ENCODE data around the gene ADAMTS10. TPM values are rescaled to one million over a fixed set of nuclear protein-coding genes. Genes with fewer than 3 reads are reported as not detected.

The ADAMTS10 gene
- total and polyA plus RNA-seq, 2 donors (not counting 3 experiments of a cell fraction or from before 2014, with no cell fraction given) = 15.8 to 17.4 TPM

- H3K27ac ChIP-seq (ENCODE audit: insufficient read depth, low read depth, low read length) = no peak overlapping the region
- no peak overlapping the region for H3K4me2 ChIP-seq (ENCODE audit: insufficient read depth, low read length)
- H2AFZ ChIP-seq (ENCODE audit: low read depth, low read length) = no peak overlapping the region
- ChIA-PET CTCF (interaction anchor here (0.5 to 1.2 kb wide), 6 partner anchors 12 to 1269 kb away, joined by 3 to 7 read pairs (median 3); no protein-coding TSS in a partner anchor), POLR2A (no interaction called here)
- no peak for TF ChIP-seq JUN (IDR thresholded peaks at IDR 0.05; ENCODE audit: borderline replicate concordance, insufficient read depth, insufficient read length, low read depth)
- no peak for TF ChIP-seq POLR2A (IDR thresholded peaks at IDR 0.05; ENCODE audit: low read depth, low read length)
- no peak for TF ChIP-seq MAX (IDR thresholded peaks at IDR 0.05; ENCODE audit: insufficient read depth, insufficient read length)
- TF ChIP-seq MYC (IDR thresholded peaks at IDR 0.05; ENCODE audit: low read depth, low read length) = no peak
- intact Hi-C loops (cut with micrococcal nuclease) (no loop called here), dilution Hi-C loops (cut with MboI; ENCODE audit: extremely low pct_ligation_motif_present, low sequenced_read_pairs) (no loop called here)
- no peaks in the 10 kb centered on the region for H3K9me3 ChIP-seq (replicated peaks; ENCODE audit: control insufficient read depth, insufficient read depth, low read length)
- H3K4me3 ChIP-seq (replicated peaks in 1 of 3; ENCODE audit: insufficient read depth in 1 of 3, low read depth in 1 of 3, low read length in 3 of 3) = no peak overlapping the region
- H3K4me1 ChIP-seq (ENCODE audit: control insufficient read depth, extremely low read depth, insufficient read depth, low read length) = peaks cover 6% of the 10 kb centered on the region
- no TSS peak for BruUV-seq (replicated peaks)
- no peak for DNase-seq (ENCODE audit: low read depth, low spot score)
- no peaks in the 10 kb centered on the region for H3K79me2 ChIP-seq (ENCODE audit: control insufficient read depth, insufficient read depth, low read length)
- no peak for FAIRE-seq
- H3K9ac ChIP-seq (replicated peaks; ENCODE audit: extremely low read depth, insufficient read depth, low read length) = no peak overlapping the region
- H3K27me3 ChIP-seq (ENCODE audit: control insufficient read depth in 2 of 2, insufficient read depth in 2 of 2, low read length in 2 of 2) = no peaks in the 10 kb centered on the region
- no peaks in the 10 kb centered on the region for H3K9me1 ChIP-seq (replicated peaks; ENCODE audit: control insufficient read depth, extremely low read depth, insufficient read depth, low read length)
- H4K20me1 ChIP-seq (replicated peaks; ENCODE audit: control insufficient read depth, extremely low read depth, insufficient read depth, low read length) = no peaks in the 10 kb centered on the region
- no peaks in the 10 kb centered on the region for H3K36me3 ChIP-seq (ENCODE audit: control insufficient read depth in 2 of 2, extremely low read depth in 1 of 2, insufficient read depth in 2 of 2, low read length in 2 of 2)
Measured at GRCh38 chr19:8614455-8614854, 3.9 kb upstream of the ADAMTS10 start.

GRCh38 chr19:8612807-8613171, 2.3 kb upstream of the ADAMTS10 start:
- Histone ChIP-seq H3K27me3 (ENCODE audit: control insufficient read depth in 2 of 2, insufficient read depth in 2 of 2, low read length in 2 of 2) (no peaks in the 10 kb centered on the region), H3K9ac (replicated peaks; ENCODE audit: extremely low read depth, insufficient read depth, low read length) (no peak overlapping the region), H3K79me2 (ENCODE audit: control insufficient read depth, insufficient read depth, low read length) (no peaks in the 10 kb centered on the region), H3K36me3 (ENCODE audit: control insufficient read depth in 2 of 2, extremely low read depth in 1 of 2, insufficient read depth in 2 of 2, low read length in 2 of 2) (no peaks in the 10 kb centered on the region), H4K20me1 (replicated peaks; ENCODE audit: control insufficient read depth, extremely low read depth, insufficient read depth, low read length) (no peaks in the 10 kb centered on the region), H3K4me1 (ENCODE audit: control insufficient read depth, extremely low read depth, insufficient read depth, low read length) (peaks cover 9% of the 10 kb centered on the region), H3K4me2 (ENCODE audit: insufficient read depth, low read length) (no peak overlapping the region), H3K9me1 (replicated peaks; ENCODE audit: control insufficient read depth, extremely low read depth, insufficient read depth, low read length) (no peaks in the 10 kb centered on the region), H3K4me3 (replicated peaks in 1 of 3; ENCODE audit: insufficient read depth in 1 of 3, low read depth in 1 of 3, low read length in 3 of 3) (no peak overlapping the region), H2AFZ (ENCODE audit: low read depth, low read length) (no peak overlapping the region), H3K9me3 (replicated peaks; ENCODE audit: control insufficient read depth, insufficient read depth, low read length) (no peaks in the 10 kb centered on the region), H3K27ac (ENCODE audit: insufficient read depth, low read depth, low read length) (no peak overlapping the region)
- POLR2A ChIA-PET = no interaction called here
- dilution Hi-C loops (cut with MboI; ENCODE audit: extremely low pct_ligation_motif_present, low sequenced_read_pairs) (no loop called here), intact Hi-C loops (cut with micrococcal nuclease) (no loop called here)
- DNase-seq (ENCODE audit: low read depth, low spot score) = no peak
- CTCF ChIA-PET = interaction anchor here (0.6 to 2.6 kb wide), 5 partner anchors 27 to 1108 kb away, joined by 3 to 12 read pairs (median 3); no protein-coding TSS in a partner anchor
- TF ChIP-seq FOS (IDR thresholded peaks at IDR 0.05; ENCODE audit: borderline replicate concordance, insufficient read depth, low read length) (no peak), EZH2 (IDR thresholded peaks at IDR 0.05; ENCODE audit: borderline replicate concordance, low read depth, low read length, severe bottlenecking) (no peak), MAX (IDR thresholded peaks at IDR 0.05; ENCODE audit: insufficient read depth, insufficient read length) (no peak), MYC (IDR thresholded peaks at IDR 0.05; ENCODE audit: low read depth, low read length) (no peak), GATA2 (IDR thresholded peaks at IDR 0.05; ENCODE audit: insufficient read depth, insufficient read length, low read depth, low read length) (no peak), CTCF (IDR thresholded peaks at IDR 0.05; ENCODE audit: extremely low read depth in 1 of 2, insufficient read depth in 1 of 2, low read depth in 1 of 2, low read length in 2 of 2) (no peak), POLR2A (IDR thresholded peaks at IDR 0.05; ENCODE audit: low read depth, low read length) (no peak), JUN (IDR thresholded peaks at IDR 0.05; ENCODE audit: borderline replicate concordance, insufficient read depth, insufficient read length, low read depth) (no peak), POLR2AphosphoS5 (IDR thresholded peaks at IDR 0.05; ENCODE audit: insufficient read depth, low read depth, low read length) (no peak)
- BruUV-seq (replicated peaks) = no TSS peak
- no peak for FAIRE-seq

Measured in endothelial cell of umbilical vein (primary cell).